ENCODE data around the gene DRAXIN.
A peak's percentile ranks its signal among the peaks of the same experiment; 100 is the strongest.

GRCh38 chr1:11749203-11749689 lies 57.7 kb downstream of the DRAXIN start:
- TF ChIP-seq POLR2A (IDR thresholded peaks at IDR 0.05) (no peak), CTCF (IDR thresholded peaks at IDR 0.05) (peak; percentile 15 to 67 (median 30))

Measured in uterus (tissue), 2 donors.